ENCODE results near the gene TSPAN8. TPM values are rescaled to one million over a fixed set of nuclear protein-coding genes. Genes with fewer than 3 reads are reported as not detected.

The TSPAN8 gene
- total and polyA plus RNA-seq, 9 of the 15 experiments (the other 6 are each of a cell fraction or from before 2014, with no cell fraction given) = 0.11 to 0.55 (median 0.25) TPM; not detected in 2

DNA sequence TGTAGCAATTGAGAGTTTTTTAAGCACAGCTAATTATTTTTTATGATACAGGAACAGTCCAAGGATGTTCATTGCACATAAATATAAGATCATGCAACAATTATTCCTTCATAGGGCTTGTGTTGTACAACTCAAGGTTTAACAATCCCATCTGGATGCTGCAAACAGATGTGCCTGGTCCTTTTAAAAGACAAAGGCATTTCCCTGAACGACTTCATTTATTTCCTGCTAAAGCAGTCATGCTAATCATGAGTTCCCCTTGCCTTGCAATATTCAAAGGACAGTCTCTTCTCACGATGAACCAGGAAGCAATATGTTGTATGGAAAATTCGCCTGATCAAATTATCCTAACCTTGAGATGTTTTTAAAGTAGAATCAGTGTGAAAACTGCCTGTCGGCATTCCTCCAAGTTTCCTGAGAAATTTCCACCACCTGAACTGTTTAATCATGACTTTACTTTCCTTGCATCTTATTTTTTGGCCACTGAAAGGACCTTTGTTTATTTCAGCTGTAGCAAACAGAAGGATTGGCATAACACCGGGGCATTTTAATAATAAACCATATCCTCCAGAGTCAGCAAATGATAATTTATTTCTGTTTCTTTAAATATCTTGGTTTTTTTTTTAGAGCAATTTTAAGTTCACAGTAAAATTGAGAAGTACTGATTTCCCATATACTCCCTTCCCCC is 33.9 kb upstream of the TSPAN8 start:
- BruUV-seq (replicated peaks) = no TSS peak
- DNase-seq (ENCODE audit: extremely low read depth in 1 of 4, low spot score in 3 of 4) (no peak), FAIRE-seq (no peak), ATAC-seq (no peak)
- TF ChIP-seq CHD1 (IDR thresholded peaks at IDR 0.05; ENCODE audit: low read length) = no peak
- TF ChIP-seq NR2F6 (CRISPR knock-in tag; IDR thresholded peaks at IDR 0.05) = no peak
- no peak for TF ChIP-seq TAF15 (IDR thresholded peaks at IDR 0.05; ENCODE audit: low read depth, low read length)
- no peak for TF ChIP-seq PCBP2 (IDR thresholded peaks at IDR 0.05; ENCODE audit: low read depth, low read length, poor library complexity, severe bottlenecking)
- TF ChIP-seq TARDBP (IDR thresholded peaks at IDR 0.05) = no peak
- TF ChIP-seq DMBX1 (CRISPR knock-in tag; IDR thresholded peaks at IDR 0.05; ENCODE audit: borderline replicate concordance) = no peak
- TF ChIP-seq SIN3A (IDR thresholded peaks at IDR 0.05; ENCODE audit: borderline replicate concordance in 2 of 2, control insufficient read depth in 1 of 2, low read depth in 2 of 2, low read length in 2 of 2) = no peak
- no peak for TF ChIP-seq KDM2B (CRISPR knock-in tag; IDR thresholded peaks at IDR 0.05)
- TF ChIP-seq ZNF143 (CRISPR knock-in tag; IDR thresholded peaks at IDR 0.05) = no peak
- TF ChIP-seq ARID2 (IDR thresholded peaks at IDR 0.05) = no peak
- TF ChIP-seq DPF2 (IDR thresholded peaks at IDR 0.05) = no peak
- ChIA-PET CTCF (ENCODE audit: low intra/inter-chr PET ratio) (no interaction called here), POLR2A (no interaction called here)
- Histone ChIP-seq H3K9me3 (replicated peaks; ENCODE audit: control insufficient read depth, insufficient read depth, low read depth, low read length) (no peaks in the 10 kb centered on the region), H4K20me1 (replicated peaks; ENCODE audit: control insufficient read depth, insufficient read depth, low read length) (no peaks in the 10 kb centered on the region), H3K4me3 (no peak overlapping the region), H3K79me2 (ENCODE audit: control insufficient read depth, insufficient read depth, low read length) (no peaks in the 10 kb centered on the region), H3K9ac (ENCODE audit: insufficient read depth in 1 of 2, low read depth in 2 of 2, low read length in 2 of 2) (no peak overlapping the region), H3K9me1 (ENCODE audit: control insufficient read depth, insufficient read depth, low read length) (no peaks in the 10 kb centered on the region), H3K4me1 (replicated peaks in 1 of 2; ENCODE audit: control insufficient read depth in 2 of 2, insufficient read depth in 2 of 2, low read length in 2 of 2) (no peaks in the 10 kb centered on the region), H3K27ac (ENCODE audit: extremely low read depth, low read depth, low read length) (no peak overlapping the region), H3K4me2 (ENCODE audit: insufficient read depth, low read length) (no peak overlapping the region), H2AFZ (ENCODE audit: low read depth, low read length) (no peak overlapping the region), H3K27me3 (ENCODE audit: control insufficient read depth in 2 of 2, insufficient read depth in 2 of 2, low read length in 2 of 2) (no peaks in the 10 kb centered on the region; a peak in 1 of 5 replicates), H3K36me3 (ENCODE audit: control insufficient read depth, insufficient read depth, low read length) (no peaks in the 10 kb centered on the region)
- intact Hi-C loops (cut with micrococcal nuclease) (no loop called here), in situ Hi-C loops (cut with MboI) (no loop called here)
- WGBS (ENCODE audit: insufficient coverage, low coverage, missing lambda C conversion rate) = 0% methylated on average over 5 of the region's 5 CpGs
